K562 (cell line): Measurements from ENCODE around the gene HLA-B. TPM values are rescaled to one million over a fixed set of nuclear protein-coding genes. Genes with fewer than 3 reads are reported as not detected.

Source experiments
- ATAC-seq: fragments of 200-7000 bp; cut with Tn5 transposase; 3 replicates; pipeline ENCODE4 v1.9.1; 2020; ENCODE audit warnings: moderate library complexity
- BruUV-seq: library from RNA; stranded (reverse); fragments of 400-500 nt; replicated peaks from 2 replicates; lab custom pipeline; 2021; lab: Mats Ljungman, UMichigan
- CTCF ChIA-PET: fragments of 300-600 bp; formaldehyde crosslinking; extraction: SDS; loops from one replicate; lab custom pipeline; 2021; ENCODE audit warnings: low intra/inter-chr PET ratio; lab: Yijun Ruan, JAX
- POLR2A ChIA-PET: fragments of 300-600, 350-650 bp; sonication (Branson Sonifier 250); formaldehyde crosslinking; extraction: SDS; loops from one replicate; lab custom pipeline; 2021; ENCODE audit warnings: antibody characterized with exemption, inconsistent platforms; lab: Yijun Ruan, JAX
- DNase-seq, 4 experiments: peaks; one replicate each; pipeline versions ENCODE4 v3.0.0 to v3.0.0-alpha.2; 2011 to 2018; ENCODE audit warnings: low spot score in 3 of 4, mixed read lengths in 3 of 4; ENCODE audit errors: extremely low read depth in 1 of 4
- FAIRE-seq: peaks from 2 replicates; lab custom pipeline; 2011; peaks lifted over from hg19 to GRCh38; lab: Jason Lieb, UNC
- H2AFZ ChIP-seq: 2 replicates; pipeline ENCODE4 v1.6.0; 2011; ENCODE audit warnings: low read depth, low read length, control low read depth, inconsistent platforms
- H3K27ac ChIP-seq: fragments of 200-600 bp; 3 replicates; pipeline ENCODE4 v1.8.0; 2011; ENCODE audit warnings: low read depth, mild to moderate bottlenecking, control low read depth, inconsistent platforms, low read length, moderate library complexity, mixed read lengths; ENCODE audit errors: extremely low read depth
- H3K27me3 ChIP-seq, 2 experiments: fragments of 300-600 bp in 1 of 2; 2 replicates in 1 of 2; 3 replicates in 1 of 2; pipeline versions ENCODE4 v1.6.0 to v1.8.0; 2011; ENCODE audit warnings: inconsistent platforms in 2 of 2, low read length in 2 of 2, mild to moderate bottlenecking in 1 of 2, mixed read lengths in 1 of 2, moderate library complexity in 1 of 2; ENCODE audit not compliant: control insufficient read depth in 2 of 2, insufficient read depth in 2 of 2
- H3K36me3 ChIP-seq: fragments of 300-600 bp; 3 replicates; pipeline ENCODE4 v1.8.0; 2011; ENCODE audit warnings: mild to moderate bottlenecking, low read length, inconsistent platforms; ENCODE audit not compliant: control insufficient read depth, insufficient read depth
- H3K4me1 ChIP-seq, 2 experiments: fragments of 200-600 bp in 1 of 2; replicated peaks in 1 of 2; 2 replicates in 1 of 2; 3 replicates in 1 of 2; pipeline versions ENCODE4 v1.5.1 to v1.8.0; 2011; ENCODE audit warnings: inconsistent platforms in 2 of 2, low read length in 2 of 2, mild to moderate bottlenecking in 1 of 2, mixed read lengths in 1 of 2, moderate library complexity in 1 of 2; ENCODE audit not compliant: control insufficient read depth in 2 of 2, insufficient read depth in 2 of 2
- H3K4me2 ChIP-seq: 2 replicates; pipeline ENCODE4 v1.6.1; 2011; ENCODE audit warnings: low read length, control low read depth, inconsistent platforms, mixed read lengths; ENCODE audit not compliant: insufficient read depth
- H3K4me3 ChIP-seq: fragments of 200-600 bp; sonication (generic), shearing (Covaris generic); 2 replicates; pipeline ENCODE4 v1.5.1; 2016; ENCODE audit warnings: control low read depth, inconsistent platforms
- H3K79me2 ChIP-seq: fragments of 200-600 bp; 3 replicates; pipeline ENCODE4 v1.8.0; 2011; ENCODE audit warnings: low read length, inconsistent platforms; ENCODE audit not compliant: control insufficient read depth, insufficient read depth
- H3K9ac ChIP-seq, 2 experiments: 2 replicates each; pipeline versions ENCODE4 v1.6.0 to v1.6.1; 2011; ENCODE audit warnings: low read depth in 2 of 2, low read length in 2 of 2, control low read depth in 1 of 2, inconsistent platforms in 1 of 2, mild to moderate bottlenecking in 1 of 2, mixed read lengths in 1 of 2; ENCODE audit not compliant: insufficient read depth in 1 of 2
- H3K9me1 ChIP-seq: one replicate; pipeline ENCODE4 v1.6.0; 2011; ENCODE audit warnings: inconsistent platforms, mild to moderate bottlenecking, low read length, moderate library complexity; ENCODE audit not compliant: control insufficient read depth, insufficient read depth
- H3K9me3 ChIP-seq: replicated peaks from 2 replicates; pipeline ENCODE4 v1.5.1; 2011; ENCODE audit warnings: low read depth, low read length, inconsistent platforms; ENCODE audit not compliant: control insufficient read depth, insufficient read depth
- H4K20me1 ChIP-seq: replicated peaks from 2 replicates; pipeline ENCODE4 v1.6.1; 2011; ENCODE audit warnings: low read length, inconsistent platforms, mixed read lengths; ENCODE audit not compliant: control insufficient read depth, insufficient read depth
- MAFF ChIP-seq: IDR thresholded peaks from 2 replicates; pipeline ENCODE4 v1.6.1; 2012; ENCODE audit warnings: low read length, improper control_type of control experiment
- NCOA4 ChIP-seq: fragments of 450-650 bp; IDR thresholded peaks from 2 replicates; pipeline ENCODE4 v1.6.1; 2018; ENCODE audit warnings: mild to moderate bottlenecking; ENCODE audit not compliant: partially characterized antibody
- RAD21 ChIP-seq, 2 experiments: fragments of 250-450 bp in 1 of 2; fragments of 450-650 bp in 1 of 2; sonication (Bioruptor Pico) in 1 of 2; formaldehyde crosslinking in 1 of 2; IDR thresholded peaks in 1 of 2; conservative IDR thresholded peaks in 1 of 2; 2 replicates each; pipeline versions ENCODE4 v1.4.0 to v1.8.0; 2020 to 2022; ENCODE audit warnings: mild to moderate bottlenecking in 2 of 2, moderate library complexity in 1 of 2
- SAP30 ChIP-seq: fragments of 200-600 bp; sonication (generic); IDR thresholded peaks from 2 replicates; pipeline ENCODE4 v1.6.1; 2012; ENCODE audit warnings: borderline replicate concordance, low read depth, mild to moderate bottlenecking, moderate library complexity, low read length, control low read depth, inconsistent platforms; ENCODE audit not compliant: insufficient read depth, poor library complexity, severe bottlenecking
- SRSF1 ChIP-seq: fragments of 200-400 bp; formaldehyde crosslinking; IDR thresholded peaks from 2 replicates; pipeline ENCODE4 v1.6.1; 2017; ENCODE audit warnings: mild to moderate bottlenecking, low read depth, low read length, moderate library complexity
- ZC3H4 ChIP-seq: sonication (generic); formaldehyde crosslinking; IDR thresholded peaks from 2 replicates; pipeline ENCODE4 v1.9.0; 2021; ENCODE audit warnings: missing genetic modification reagents, borderline replicate concordance
- ZNF407 ChIP-seq: fragments of 450-650 bp; IDR thresholded peaks from 2 replicates; pipeline ENCODE4 v1.6.1; 2016; ENCODE audit warnings: low read depth
- WGBS: fragments of 100-300 bp; shearing (Covaris generic); methylation state at CpG from one replicate; pipeline ENCODE4 v1.1.6; 2016; ENCODE audit warnings: low coverage, mixed read lengths; ENCODE audit not compliant: insufficient coverage; ENCODE audit errors: missing lambda C conversion rate; 5-methylcytosine and 5-hydroxymethylcytosine counted together
- in situ Hi-C: fragments of 300-500 bp; cut with MboI; formaldehyde crosslinking; loops from 4 replicates; pipeline ENCODE4 v1.15.0; 2018; ENCODE audit warnings: inconsistent platforms, mixed read lengths
- intact Hi-C: fragments of 100-400 bp; cut with micrococcal nuclease; formaldehyde crosslinking; loops from 2 replicates; pipeline ENCODE4 v1.14.2; 2022
- polyA plus RNA-seq, 8 experiments: library from polyadenylated mRNA; depleted of rRNA in 4 of 8; stranded (reverse) in 5 of 8; unstranded in 3 of 8; fragments of >200 nt; fragmentation: Nextera tagmentation in 2 of 8; fragmentation: Illumina TruSeq in 1 of 8; extraction: Ambion mirVana in 2 of 8; extraction: Trizol in 1 of 8; gene quantifications; 2 replicates each; pipeline versions ENCODE4 v1.2.1 to v1.2.3, GENCODE V29; 2011 to 2014; ENCODE audit warnings: inconsistent platforms in 1 of 8, missing spikeins in 1 of 8
- total RNA-seq, 7 experiments: library from RNA; depleted of rRNA in 6 of 7; stranded (reverse); fragments of >200 nt in 6 of 7; fragmentation: Illumina TruSeq in 2 of 7; extraction: Trizol in 2 of 7; gene quantifications; 2 replicates each; pipeline versions ENCODE4 v1.2.1 to v1.2.3, GENCODE V29; 2011 to 2021; ENCODE audit warnings: low replicate concordance in 1 of 7

Gene HLA-B
- total and polyA plus RNA-seq, 9 of the 15 experiments (the other 6 are each of a cell fraction or from before 2014, with no cell fraction given): 0.07 to 9.7 (median 0.65) TPM; not detected in 2

- H3K9me1 ChIP-seq: no peaks in the 10 kb centered on the region
- peaks cover 0 to 12% of the 10 kb centered on the region in 2 experiments; a peak in 2 of 5 replicates for H3K4me1 ChIP-seq
- FAIRE-seq (no peak), DNase-seq (no peak), ATAC-seq (no peak)
- no peaks in the 10 kb centered on the region for H4K20me1 ChIP-seq
- H3K27ac ChIP-seq: no peak overlapping the region
- intact Hi-C loops: loop anchor here (2.0 kb wide), 1 partner anchor 87 kb away; no protein-coding TSS in a partner anchor
- H3K27me3 ChIP-seq: peaks cover 26 to 41% of the 10 kb centered on the region in 2 experiments
- BruUV-seq: no TSS peak
- ChIA-PET POLR2A (interaction anchor here (1.3 to 1.5 kb wide), 2 partner anchors 13 to 85 kb away, joined by 3 to 6 read pairs; no protein-coding TSS in a partner anchor), CTCF (no interaction called here)
- H2AFZ ChIP-seq: no peak overlapping the region
- no peak overlapping the region for H3K4me3 ChIP-seq
- WGBS: 1% methylated on average over 6 of the region's 6 CpGs
- no peaks in the 10 kb centered on the region for H3K36me3 ChIP-seq
- in situ Hi-C loops: loop anchor here (5.0 kb wide), 1 partner anchor 86 kb away; no protein-coding TSS in a partner anchor
- no peak overlapping the region for H3K4me2 ChIP-seq
- H3K9me3 ChIP-seq: no peaks in the 10 kb centered on the region
- no peak overlapping the region for H3K9ac ChIP-seq
- H3K79me2 ChIP-seq: no peaks in the 10 kb centered on the region
- TF ChIP-seq SRSF1 (no peak), ZC3H4 (no peak), MAFF (no peak), NCOA4 (no peak), ZNF407 (no peak), SAP30 (no peak), RAD21 (CRISPR knock-in tag; conservative IDR thresholded peaks at IDR 0.05 in 1 of 2, IDR thresholded peaks at IDR 0.05 in 1 of 2) (no peak)
Measured at GRCh38 chr6:31353384-31353945, 3.5 kb downstream of the HLA-B start.
